Stomach (tissue), 4 donors: ENCODE measurements around the gene PIEZO2.

ENCODE experiments used
- EP300 ChIP-seq: sonication (generic); formaldehyde crosslinking; IDR thresholded peaks from one replicate; pipeline ENCODE4 v1.6.1; 2017; ENCODE audit warnings: antibody characterized with exemption
- POLR2A ChIP-seq, 4 donors: fragments of 450-650 bp; IDR thresholded peaks; one replicate each; pipeline ENCODE4 v1.6.1; 2016; ENCODE audit warnings: antibody characterized with exemption in 4 of 4, control low read depth in 2 of 4, mild to moderate bottlenecking in 1 of 4, moderate library complexity in 1 of 4
- POLR2AphosphoS5 ChIP-seq, 3 donors: sonication (generic); formaldehyde crosslinking; IDR thresholded peaks; one replicate each; pipeline ENCODE4 v1.6.1; 2016; ENCODE audit warnings: antibody characterized with exemption in 3 of 3
- TF ChIP-seq, protein P1 (sequence below), 7 experiments: fragments of 450-650 bp in 4 of 7; fragments of 200-600 bp in 3 of 7; sonication (generic) in 3 of 7; IDR thresholded peaks; one replicate each; pipeline ENCODE4 v1.5.1; 2016 to 2019; ENCODE audit warnings: antibody characterized with exemption in 7 of 7, control low read depth in 2 of 7, mild to moderate bottlenecking in 1 of 7

GRCh38 chr18:10752382-10752781 is 397.0 kb downstream of the PIEZO2 start:
- TF ChIP-seq POLR2A (IDR thresholded peaks at IDR 0.05), result no peak
- TF ChIP-seq, protein P1, sequence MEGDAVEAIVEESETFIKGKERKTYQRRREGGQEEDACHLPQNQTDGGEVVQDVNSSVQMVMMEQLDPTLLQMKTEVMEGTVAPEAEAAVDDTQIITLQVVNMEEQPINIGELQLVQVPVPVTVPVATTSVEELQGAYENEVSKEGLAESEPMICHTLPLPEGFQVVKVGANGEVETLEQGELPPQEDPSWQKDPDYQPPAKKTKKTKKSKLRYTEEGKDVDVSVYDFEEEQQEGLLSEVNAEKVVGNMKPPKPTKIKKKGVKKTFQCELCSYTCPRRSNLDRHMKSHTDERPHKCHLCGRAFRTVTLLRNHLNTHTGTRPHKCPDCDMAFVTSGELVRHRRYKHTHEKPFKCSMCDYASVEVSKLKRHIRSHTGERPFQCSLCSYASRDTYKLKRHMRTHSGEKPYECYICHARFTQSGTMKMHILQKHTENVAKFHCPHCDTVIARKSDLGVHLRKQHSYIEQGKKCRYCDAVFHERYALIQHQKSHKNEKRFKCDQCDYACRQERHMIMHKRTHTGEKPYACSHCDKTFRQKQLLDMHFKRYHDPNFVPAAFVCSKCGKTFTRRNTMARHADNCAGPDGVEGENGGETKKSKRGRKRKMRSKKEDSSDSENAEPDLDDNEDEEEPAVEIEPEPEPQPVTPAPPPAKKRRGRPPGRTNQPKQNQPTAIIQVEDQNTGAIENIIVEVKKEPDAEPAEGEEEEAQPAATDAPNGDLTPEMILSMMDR (IDR thresholded peaks at IDR 0.05), result no peak
- no peak for TF ChIP-seq POLR2AphosphoS5 (IDR thresholded peaks at IDR 0.05)
- TF ChIP-seq EP300, result no peak
